Activated naive CD8-positive, alpha-beta T cell treated with anti-CD3 and anti-CD28 coated beads, Interleukin-2, amount 50 U/mL, for 16 hours (primary cell): ENCODE data around the gene WRAP73.
"Not testable (repeated sequence)": the region's sequence is repeated elsewhere in the genome, so short reads cannot be mapped to it uniquely, and the experiment has no call there.

ENCODE experiments used
- DNase-seq: peaks from one replicate; pipeline ENCODE4 v3.0.0-alpha.2; 2020; ENCODE audit warnings: low read depth, low spot score

Gene WRAP73

DNA sequence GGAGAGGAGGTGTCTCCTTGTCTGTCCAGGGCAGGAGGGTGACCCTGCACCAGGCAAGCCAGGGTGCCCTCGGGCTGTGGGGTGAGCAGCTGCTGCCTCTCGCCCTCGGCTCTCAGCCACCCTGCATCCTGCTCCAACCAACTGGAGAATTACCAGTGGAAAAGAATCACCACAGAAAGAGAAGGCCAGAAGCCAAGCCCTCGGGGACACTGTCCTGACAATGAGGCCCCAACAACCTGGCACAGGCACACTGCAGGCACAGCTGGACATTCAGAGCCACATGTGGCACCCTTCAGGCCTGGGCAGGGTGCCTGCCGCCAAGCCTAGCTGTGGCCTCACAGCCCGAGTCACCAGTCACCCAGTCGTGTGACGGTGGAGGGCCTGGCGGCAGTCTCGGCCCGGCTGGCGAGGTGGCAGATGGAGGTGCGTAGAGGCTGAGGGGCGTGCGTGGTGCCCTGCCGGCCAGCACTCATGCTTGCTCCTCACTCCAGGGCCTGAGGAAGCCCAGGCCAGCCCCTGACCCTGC, 50.6 kb downstream of the WRAP73 start:
- DNase-seq: no peak

DNA sequence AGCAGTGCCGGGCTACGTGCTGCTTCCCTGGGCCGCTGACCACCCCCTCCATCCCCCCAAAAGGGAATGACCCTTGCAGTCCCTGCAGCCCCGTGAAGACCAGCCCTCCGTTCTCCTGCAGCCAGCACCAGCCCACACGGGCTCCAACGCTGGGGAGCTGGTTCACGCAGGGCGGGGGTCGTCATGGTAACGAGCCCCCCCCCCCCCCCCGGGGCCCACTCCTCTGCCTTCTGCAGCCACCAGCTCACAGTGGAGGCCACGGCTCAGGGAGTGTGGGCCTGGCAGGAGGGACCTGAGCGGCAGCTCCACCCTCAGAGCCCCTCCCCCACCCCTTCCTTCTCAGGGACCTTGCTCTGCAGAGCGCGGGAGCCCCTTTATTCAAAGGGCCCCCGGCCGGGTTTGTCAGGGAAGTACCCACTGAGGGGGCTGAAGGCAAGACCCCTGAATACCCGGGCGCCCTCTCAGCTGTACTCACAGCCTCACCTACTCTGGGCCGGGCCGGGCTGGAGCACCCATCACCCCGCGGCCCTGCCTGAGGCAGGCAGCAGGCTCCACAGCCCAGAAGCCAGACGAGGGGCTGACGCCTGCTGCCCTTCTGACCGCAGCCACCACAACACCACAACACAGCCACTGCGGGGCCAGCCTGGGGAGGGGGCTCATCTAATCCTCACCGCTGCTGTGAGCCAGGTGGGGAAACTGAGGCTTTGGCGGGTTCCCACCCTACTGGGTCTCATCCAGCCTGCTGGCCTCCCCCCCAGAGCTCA, 51.2 kb downstream of the WRAP73 start:
- DNase-seq: no peak

GRCh38 chr1:3598051-3598491, 51.8 kb downstream of the WRAP73 start:
- DNase-seq: no peak

DNA sequence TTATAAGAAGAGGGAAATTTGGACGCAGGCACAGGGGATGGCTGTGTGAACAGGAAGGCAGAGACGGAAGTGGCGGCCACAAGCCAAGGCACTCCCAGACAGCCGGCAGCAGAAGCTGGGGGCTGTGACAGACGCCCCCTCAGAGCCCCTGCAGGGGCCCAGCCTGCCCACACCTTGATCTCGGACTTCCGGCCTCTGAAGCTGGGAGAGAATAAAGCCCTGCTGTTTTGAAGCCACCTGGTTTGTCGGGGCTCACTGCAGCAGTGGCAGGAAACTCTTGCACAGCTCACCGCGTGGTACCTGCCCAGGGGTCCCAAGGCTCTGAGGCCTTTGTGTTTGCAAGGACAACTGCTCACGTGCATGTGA, 52.3 kb downstream of the WRAP73 start:
- no peak for DNase-seq

GRCh38 chr1:3596663-3597598, 53.0 kb downstream of the WRAP73 start:
- no peak for DNase-seq

- DNase-seq: no peak
Observed at GRCh38 chr1:3595949-3596348, 54.0 kb downstream of the WRAP73 start.

- DNase-seq: no peak
Observed at GRCh38 chr1:3594706-3595377, 55.1 kb downstream of the WRAP73 start.

GRCh38 chr1:3593745-3594144, 56.2 kb downstream of the WRAP73 start:
- no peak for DNase-seq

DNA sequence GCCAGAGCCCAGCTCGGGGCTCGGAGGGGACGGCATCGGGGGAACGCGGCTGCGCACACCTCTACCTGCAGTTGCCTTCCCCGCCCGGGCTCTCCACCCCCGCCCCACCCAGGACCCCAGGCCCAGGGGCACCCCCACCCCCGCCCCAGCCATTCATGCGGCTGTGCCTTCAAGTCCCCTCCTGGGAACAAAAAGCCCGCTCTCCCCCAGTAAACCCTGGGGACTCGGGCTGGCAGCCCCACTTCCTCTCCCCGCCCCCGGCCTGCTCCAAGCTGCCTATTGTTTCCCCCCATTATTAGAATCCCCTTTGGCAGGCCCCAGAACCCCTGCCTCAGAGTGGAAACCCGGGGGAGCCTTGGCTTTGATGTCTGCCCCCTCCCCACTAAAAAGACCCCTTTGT, 56.6 kb downstream of the WRAP73 start:
- no peak for DNase-seq

GRCh38 chr1:3590951-3591865, 58.7 kb downstream of the WRAP73 start:
- DNase-seq: no peak

GRCh38 chr1:3590139-3590763, 59.7 kb downstream of the WRAP73 start:
- DNase-seq: no peak

DNA sequence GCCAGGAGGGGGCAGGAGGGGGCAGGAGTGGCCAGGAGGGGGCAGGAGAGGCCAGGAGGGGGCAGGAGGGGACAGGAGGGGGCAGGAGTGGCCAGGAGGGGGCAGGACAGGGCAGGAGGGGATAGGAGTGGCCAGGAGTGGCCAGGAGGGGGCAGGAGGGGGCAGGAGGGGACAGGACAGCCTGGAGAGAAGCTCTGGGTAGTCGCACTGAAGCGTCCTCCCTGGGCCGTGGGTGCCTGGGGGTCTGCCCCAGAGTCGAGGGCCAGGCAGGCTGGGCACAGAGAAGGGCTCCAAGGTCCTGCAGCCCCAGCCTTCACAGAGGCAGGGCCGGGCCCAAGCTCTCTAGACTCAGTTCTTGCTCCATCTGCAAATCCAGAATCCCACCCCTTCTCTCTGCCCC, 61.5 kb downstream of the WRAP73 start:
- no peak for DNase-seq

DNA sequence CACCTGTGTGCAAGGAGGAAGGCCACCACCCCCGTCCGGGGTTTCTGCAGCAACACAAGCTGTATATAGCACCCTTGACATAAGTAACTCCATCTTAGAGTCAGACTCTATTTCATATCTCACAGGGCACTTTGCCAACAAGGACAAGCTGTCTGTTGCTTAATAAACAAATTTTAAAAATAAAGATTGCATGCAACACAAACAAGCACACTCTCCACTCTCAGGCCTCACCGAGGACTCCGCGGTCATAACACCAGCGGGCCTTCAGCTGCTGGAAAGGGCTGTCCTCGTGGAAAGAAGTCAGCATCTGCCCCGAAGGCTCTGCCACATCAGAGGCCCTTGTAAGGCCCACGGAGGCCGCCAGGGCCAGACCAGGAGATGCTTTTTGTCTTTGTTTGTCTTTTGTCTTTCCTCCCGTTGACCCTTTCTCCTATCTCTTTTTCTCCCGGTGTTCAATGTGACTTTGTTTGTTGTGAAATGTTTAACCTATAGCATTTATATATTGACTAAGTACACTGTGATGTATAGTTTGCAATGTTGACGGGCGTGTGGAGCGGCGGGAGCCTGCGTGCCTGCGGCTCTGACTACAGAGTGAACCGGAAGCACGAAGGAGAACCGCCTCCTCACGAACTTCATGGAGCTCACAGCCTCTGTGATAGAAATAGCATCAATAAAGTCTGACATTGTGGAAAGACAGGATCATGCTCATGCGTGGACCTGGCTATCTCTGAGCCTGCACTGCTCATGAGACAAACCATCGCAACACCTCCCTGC, 62.7 kb downstream of the WRAP73 start:
- DNase-seq: no peak

DNA sequence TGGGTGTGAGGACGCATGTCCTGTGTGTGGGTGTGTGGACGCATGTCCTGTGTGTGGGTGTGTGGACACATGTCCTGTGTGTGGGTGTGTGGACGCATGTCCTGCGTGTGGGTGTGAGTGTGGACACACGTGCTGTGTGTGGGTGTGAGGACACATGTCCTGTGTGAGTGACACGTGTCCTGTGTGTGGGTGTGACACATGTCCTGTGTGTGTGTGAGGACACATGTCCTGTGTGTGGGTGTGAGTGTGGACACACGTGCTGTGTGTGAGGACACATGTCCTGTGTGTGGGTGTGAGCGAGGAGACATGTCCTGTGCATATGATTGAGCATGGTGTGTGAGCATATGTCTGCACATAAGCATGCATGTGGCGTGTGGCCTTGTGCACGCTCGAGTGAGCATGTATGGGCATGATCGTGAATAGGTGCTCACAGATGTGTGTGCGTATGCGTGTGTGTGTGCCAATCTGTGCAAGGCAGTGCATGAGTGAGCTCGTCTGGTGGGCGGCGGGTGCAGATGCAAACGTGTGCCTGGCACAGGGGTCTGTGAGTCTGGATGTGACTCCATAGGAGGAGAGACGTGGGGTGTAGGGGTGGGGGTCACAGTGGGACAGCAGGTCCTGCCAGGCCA, 63.8 kb downstream of the WRAP73 start:
- DNase-seq: no peak

DNA sequence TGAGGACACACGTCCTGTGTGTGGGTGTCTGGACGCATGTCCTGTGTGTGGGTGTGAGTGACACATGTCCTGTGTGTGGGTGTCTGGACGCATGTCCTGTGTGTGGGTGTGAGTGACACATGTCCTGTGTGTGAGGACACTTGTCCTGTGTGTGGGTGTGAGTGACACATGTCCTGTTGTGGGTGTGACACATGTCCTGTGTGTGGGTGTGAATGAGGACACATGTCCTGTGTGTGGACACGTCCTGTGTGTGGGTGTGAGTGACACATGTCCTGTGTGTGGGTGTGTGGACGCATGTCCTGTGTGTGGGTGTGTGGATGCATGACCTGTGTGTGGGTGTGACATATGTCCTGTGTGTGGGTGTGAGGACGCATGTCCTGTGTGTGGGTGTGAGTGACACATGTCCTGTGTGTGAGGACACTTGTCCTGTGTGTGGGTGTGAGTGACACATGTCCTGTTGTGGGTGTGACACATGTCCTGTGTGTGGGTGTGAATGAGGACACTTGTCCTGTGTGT, 64.5 kb downstream of the WRAP73 start:
- DNase-seq: not testable (repeated sequence)

DNA sequence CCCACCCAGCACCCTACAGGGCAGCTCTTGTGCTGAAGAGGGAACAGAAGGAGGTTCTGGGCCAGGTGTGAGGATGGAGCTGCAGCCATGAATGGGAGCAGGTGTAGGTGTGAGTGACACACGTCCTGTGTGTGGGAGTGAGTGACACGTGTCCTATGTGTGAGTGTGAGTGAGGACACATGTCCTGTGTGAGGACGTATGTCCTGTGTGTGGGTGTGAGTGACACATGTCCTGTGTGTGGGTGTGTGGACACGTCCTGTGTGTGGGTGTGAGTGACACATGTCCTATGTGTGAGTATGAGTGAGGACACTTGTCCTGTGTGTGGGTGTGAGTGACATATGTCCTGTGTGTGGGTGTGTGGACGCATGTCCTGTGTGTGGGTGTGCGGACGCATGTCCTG, 65.0 kb downstream of the WRAP73 start:
- no peak for DNase-seq

GRCh38 chr1:3583751-3584150, 66.2 kb downstream of the WRAP73 start:
- DNase-seq: not testable (repeated sequence)

- no peak for DNase-seq
Observed at GRCh38 chr1:3581296-3582036, 68.4 kb downstream of the WRAP73 start.
